GM19397 (cell line): ENCODE data around the gene ERMARD.
A peak's percentile ranks its signal among the peaks of the same experiment; 100 is the strongest.

ENCODE experiments used
- ATAC-seq: cut with Tn5 transposase; IDR thresholded peaks from one replicate; pipeline ENCODE4 v1.9.1; 2021; ENCODE audit warnings: mild to moderate bottlenecking, moderate library complexity; ENCODE audit not compliant: unreplicated experiment

The ERMARD gene

DNA sequence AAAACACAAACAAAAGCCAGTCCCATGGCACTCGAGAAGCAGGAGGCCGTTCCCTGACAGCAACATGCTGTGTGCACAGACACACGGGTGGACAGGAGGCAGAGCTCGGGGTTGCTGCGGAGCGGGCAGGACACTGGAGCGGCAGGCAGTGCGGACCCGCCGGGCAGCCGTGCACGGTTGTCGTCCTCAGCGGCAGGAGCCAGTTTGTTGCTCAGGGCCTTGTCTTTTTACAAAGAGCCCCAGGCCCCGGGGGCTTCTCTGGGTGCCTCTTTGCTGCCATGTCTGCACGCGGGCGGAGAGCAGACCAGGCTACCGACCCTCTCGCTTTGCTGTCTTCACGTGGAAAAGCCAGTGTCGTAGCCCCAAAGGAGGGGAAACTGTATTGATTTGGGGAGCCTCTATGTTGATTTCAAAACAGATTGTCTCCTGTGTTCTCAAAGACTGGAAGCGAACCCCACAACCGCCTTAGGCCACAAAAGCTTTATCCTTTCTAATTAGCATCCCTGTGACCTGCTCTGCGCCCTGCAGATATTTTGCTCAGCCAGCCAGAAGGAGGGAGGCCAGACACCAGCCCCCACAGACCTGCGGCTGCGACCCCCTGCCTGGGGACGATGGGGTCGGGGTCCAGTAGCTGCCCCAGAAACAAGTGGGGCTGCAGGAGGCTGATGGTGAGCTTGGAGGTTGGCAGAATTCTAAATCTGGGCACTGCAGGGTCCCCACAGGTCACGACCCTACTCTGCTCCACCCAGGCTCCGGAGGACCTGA lies 50.2 kb downstream of the ERMARD start:
- ATAC-seq, result no peak

DNA sequence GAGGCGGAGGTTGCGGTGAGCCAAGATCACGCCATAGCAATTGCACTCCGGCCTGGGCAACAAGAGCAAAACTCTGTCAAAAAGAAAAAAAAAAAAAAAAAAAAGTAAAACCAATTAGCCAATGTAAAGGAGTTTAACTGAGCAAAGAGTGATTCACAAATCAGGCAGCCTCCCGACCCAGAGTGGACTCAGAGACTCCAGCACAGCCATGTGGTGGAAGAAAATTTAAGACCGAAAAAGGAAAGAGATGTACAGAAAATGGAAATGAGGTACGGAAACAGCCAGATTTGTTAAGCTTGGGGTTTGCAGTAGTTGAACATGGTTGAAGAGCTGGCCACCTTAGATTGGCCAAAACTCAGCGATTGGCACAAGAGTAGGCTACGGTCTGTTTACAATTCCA lies 51.4 kb downstream of the ERMARD start:
- no peak for ATAC-seq

DNA sequence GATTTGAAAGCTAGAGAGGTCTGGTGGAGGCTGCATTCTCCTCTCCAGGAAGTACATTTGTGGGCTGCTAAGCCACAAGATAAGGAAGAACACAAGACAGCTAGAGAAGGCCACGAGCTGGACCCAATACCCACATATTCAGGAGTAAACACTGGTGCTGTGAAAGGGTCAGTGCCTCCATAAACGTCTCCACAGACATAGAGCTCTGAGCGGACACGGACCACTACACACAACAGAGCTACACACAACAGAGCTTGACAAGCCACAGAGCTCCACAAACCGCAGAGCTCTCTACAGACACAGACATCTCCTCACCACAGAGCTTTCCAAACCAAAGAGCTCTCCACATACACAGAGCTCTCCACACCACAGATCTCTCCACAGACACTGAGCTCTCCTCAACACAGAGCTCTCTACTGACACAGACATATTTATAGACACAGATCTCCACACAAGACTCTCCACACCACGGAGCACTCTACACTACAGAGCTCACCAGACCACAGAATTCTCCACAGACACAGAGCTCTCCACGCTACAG lies 51.9 kb downstream of the ERMARD start:
- ATAC-seq, result peak; percentile 43

DNA sequence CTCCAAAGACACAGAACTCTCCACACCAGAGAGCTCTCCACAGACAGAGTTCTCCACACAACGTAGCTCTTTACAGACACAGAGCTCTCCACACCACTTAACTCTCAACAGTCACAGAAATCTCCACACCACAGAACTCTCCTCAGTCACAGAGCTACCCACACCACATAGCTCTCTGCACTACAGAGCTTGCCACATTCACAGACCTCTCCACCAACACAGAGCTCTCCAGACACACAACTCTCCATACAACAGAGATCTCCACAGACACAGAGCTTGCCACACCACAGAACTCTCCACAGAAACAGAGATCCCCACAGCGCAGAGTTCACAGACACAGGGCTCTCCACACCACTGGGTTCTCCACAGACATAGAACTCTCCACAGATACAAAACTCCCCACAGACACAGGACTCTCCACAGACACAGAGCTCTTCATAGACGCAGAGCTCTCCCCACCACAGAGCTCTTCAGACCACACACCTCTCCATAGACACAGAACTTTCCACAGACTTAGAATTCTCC lies 52.5 kb downstream of the ERMARD start:
- no peak for ATAC-seq

DNA sequence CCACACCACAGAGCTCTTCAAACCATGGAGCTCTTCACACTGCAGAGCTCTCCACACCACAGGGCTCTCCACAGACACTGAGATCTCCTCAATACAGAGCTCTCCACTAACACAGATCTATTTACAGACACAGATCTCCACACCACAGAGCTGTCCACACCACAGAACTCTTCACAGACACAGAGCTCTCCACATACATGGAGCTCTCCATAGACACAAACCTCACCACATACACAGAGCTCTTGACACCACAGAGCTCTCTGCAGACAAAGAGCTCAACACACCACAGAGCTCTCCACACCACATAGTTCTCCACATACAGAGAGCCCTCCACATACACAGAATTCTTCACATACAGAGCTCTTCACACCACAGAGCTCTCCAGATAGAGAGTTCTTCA lies 53.0 kb downstream of the ERMARD start:
- no peak for ATAC-seq

DNA sequence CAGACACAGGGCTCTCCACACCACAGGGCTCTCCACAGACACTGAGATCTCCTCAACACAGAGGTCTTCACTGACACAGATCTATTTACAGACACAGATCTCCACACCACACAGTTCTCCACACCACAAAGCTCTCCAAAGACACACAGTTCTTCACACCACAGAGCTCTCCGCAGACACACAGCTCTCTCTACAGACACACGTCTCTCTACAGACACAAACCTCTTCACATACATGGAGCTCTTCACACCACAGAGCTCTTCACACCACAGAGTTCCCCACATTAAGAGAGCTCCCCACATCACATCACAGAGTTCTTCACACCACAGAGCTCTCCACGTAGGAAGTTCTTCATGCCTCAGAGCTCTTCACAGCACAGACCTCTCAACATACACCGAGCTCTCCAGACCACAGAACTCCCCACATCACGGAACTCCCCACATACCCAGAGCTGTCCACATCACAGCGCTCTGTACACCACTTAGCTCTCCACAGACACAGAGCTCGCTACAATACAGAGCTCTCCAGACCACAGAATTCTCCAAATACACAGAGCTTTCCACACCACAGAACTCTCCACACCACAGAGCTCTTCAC lies 53.9 kb downstream of the ERMARD start:
- no peak for ATAC-seq

DNA sequence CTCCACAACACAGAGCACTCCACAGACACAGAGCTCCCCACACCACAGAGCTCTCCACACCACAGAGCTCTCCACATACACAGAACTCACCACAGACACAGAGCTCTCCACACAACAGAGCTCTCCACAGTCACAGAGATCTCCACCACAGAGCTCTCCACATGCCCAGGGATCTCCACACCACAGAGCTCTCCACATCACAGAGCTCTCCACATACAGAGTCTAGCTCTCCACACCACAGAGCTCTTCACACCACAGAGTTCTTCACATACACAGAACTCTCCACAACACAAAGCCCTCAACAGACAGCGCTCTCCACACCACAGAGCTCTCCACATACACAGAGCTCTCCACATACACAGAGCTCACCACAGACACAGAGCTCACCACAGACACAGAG lies 55.3 kb downstream of the ERMARD start:
- no peak for ATAC-seq

DNA sequence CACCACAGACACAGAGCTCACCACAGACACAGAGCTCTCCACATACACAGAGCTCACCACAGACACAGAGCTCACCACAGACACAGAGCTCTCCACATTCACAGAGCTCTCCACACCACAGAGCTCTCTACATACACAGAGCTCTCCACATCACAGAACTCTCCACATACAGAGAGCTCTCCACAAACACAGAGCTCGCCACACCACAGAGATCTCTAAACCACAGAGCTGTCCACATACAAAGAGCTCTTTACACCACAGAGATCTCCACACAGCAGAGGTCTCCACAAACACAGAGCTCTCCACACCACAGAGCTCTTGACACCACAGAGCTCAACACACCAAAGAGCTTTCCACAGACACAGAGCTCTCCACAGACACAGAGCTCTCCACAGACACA lies 55.8 kb downstream of the ERMARD start:
- ATAC-seq, result no peak

DNA sequence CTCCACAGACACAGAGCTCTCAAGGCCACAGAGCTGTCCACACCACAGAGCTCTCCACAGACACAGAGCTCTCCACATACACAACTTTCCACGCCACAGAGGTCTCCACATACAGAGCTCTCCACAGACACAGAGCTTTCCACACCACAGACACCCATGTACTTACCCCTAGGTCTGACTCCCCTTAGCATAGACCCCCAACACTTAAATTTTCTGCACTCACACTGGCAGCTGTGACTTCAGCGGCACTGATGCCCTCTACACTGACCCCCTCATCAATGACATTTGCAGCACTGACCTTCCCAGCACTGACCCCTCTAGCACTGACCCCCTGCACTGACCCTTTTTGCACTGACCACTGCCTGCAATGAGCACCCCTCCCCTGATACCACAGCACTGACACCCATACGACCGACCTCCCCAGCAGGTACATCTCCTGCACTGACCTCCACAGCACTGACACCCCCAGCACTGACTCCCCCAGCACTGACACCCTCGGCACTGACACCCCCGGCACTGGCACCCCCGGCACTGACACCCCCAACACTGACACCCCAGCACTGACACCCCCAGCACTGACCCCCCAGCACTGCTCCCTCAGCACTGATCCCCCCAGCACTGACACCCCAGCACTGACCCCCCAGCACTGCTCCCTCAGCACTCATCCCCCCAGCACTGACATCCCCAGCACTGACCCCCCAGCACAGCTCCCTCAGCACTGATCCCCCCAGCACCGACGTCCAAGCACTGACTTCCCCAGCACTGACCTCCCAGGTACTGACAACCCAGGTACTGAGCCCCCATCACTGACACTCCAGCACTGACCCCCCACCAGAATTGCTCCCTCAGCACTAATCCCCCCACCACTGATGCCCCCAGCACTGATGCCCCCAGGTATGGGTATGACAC lies 56.5 kb downstream of the ERMARD start:
- no peak for ATAC-seq

DNA sequence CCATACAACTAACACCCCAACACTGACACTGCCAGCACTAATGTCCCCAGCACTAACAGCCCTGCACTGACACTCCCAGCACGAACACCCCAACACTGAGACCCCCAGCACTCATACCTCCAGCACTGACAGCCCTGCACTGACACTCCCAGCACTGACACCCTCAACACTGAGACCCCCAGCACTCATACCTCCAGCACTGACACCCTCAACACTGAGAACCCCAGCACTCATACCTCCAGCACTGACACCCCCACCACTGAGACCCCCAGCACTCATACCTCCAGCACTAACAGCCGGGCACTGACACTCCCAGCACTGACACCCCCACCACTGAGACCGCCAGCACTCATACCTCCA lies 57.2 kb downstream of the ERMARD start:
- ATAC-seq, result no peak

DNA sequence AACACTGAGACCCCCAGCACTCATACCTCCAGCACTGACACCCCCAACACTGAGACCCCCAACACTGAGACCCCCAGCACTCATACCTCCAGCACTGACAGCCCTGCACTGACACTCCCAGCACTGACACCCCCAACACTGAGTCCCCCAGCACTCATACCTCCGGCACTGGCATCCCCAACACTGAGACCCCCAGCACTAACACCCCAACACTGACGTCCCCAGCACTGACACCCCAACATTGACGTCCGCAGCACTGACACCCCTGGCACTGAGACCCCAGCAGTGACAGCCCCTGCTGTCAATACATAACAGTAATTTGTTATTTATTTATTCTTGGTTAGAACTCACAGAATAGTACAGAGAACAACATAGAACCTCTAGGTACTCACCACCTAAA lies 58.0 kb downstream of the ERMARD start:
- ATAC-seq, result no peak

DNA sequence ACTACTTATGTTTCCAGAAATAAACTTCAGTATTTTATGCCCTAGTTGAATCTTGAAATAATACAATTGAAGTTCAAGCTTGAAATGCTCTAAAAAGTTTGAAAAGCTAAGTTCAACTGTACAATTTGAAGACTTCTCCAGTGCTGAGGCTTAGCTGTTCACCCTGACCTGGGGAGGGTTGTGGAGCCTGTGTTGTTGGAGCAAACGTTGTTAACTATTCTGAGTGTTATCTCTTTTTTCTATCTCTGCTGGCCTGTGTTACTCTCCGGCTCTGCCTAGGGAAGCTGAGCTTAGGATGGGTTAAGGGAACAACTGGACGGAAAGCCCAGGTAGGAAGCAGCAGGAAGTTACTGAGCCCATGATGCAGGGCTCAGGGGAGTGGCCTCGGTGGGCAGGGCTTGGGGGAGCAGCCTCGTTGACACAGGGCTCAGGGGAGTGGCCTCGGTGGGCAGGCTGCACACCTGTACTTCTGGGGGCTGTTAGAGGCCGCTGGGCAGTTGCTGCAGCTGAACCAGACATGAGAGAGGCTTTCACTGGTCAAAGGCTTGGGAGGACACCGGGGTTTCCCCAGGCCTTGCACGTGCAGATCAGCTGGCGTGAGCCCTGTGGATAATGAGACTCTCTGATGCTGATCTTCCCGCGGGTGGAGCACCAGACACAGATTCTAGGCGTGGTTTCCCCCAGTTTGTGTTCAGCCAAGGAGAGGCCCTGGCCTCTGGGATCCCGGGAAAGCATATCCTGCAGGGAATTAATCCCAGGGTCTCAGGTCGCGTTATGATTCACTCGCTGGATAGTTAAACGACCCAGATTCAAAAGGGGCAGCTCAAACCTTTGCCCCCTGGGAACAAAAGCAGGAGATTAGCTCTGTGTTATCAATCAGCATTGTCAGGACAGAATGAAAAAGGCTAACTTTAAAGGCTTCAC lies 58.9 kb downstream of the ERMARD start:
- no peak for ATAC-seq

DNA sequence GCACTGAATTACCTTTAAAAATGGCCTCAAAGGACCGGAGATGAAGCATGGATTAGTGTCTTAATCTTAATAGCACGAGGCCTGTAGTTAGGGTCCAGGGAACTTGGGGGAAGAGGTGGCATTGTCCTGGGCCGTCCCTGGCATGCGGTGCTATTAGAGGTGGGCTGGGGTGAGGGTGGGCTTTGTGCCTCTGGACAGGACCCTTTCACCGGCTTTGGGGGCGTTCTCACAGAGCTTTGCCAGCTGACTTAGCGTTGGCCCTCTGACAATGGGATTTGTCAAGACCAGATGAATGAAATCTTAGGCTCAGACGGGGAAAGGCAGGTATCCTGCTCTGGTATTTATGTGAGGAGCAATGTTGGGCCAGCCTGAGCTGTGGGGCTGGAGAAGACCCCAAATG lies 59.6 kb downstream of the ERMARD start:
- no peak for ATAC-seq

DNA sequence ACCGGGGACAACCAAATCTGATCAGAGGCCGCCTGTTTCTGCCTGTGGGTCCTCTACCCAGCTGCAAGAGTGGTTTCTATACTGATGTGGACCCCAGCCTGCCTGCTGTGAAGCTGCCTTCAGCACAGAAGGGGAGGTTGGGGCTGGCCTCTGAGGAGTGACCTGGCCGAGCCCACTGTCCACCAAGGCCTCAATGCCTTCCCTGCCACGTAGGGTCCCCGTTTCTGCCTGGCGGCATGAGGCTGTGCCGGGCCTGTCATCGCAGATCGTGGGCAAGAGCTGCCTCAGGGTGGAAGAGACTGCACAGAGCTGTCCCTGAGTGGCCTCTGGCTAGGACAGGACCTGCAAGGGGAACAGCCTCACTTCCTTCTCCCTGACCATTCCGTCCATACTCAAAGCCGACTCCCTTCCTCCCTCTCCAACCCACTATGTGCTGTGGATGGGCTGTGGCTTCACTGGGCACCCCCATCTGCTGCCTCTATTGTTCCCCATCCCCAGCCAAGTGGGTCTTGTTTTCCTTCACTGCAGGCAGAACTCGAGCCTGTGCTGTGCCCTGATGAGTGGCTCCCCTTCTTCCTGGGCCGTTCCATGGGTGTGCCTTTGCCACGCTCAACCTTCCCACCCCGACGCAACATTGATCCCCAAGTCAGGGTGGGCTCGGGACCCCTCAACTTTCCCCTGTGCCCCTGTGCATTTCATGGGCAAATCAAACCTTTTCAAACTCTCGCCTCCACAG lies 60.3 kb downstream of the ERMARD start:
- ATAC-seq, result no peak

DNA sequence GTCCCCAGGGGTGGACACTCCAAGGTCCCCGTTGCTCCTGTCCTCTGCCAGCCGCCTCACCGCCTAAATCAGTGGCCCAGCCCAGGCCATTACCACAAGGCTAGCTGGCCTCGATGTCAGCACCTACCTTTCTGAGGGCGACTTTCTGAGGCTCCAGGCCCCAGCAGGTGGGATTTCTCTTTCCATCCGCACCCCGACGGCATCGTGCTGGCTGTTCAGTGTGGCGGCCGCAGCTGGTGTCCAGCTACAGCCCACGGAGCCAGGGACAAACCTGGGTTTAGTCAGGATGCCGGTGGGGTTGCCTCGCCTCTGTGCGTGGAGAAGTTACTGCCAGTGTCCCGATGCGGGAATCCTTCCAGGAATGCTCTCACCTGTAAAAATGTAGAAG lies 60.8 kb downstream of the ERMARD start:
- ATAC-seq, result no peak

DNA sequence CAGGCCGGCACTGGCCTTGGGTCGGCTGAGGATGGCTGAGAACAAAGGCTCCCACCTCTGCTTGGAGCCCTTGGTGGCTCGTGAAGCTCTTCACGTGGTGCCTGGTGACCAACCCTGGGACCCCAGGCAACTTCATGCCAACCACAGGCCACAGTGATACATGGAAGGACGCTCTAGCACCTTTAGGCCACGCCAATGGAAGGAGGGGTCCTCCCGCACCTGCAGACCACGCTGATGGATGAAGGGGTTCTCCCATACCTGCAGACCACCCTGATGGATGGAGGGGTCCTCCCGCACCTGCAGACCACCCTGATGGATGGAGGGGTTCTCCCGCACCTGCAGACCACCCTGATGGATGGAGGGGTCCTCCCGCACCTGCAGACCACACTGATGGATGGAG lies 62.5 kb downstream of the ERMARD start:
- ATAC-seq, result no peak

DNA sequence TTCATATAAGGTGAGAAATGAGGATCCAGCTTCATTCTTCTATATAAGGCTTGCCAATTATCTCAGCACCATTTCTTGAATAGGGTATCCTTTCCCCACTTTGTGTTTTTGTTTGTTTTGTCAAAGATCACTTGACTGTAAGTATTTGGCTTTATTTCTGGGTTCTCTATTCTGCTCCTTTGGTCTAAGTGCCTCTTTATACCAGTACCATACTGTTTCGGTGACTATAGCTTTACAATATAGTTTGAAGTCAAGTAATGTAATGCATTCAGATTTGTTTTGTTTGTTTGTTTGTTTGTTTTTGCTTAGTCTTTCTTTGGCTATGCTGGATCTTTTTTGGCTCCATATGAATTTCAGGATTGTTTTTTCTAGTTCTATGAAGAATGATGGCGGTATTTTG lies 64.6 kb downstream of the ERMARD start:
- ATAC-seq, result no peak

DNA sequence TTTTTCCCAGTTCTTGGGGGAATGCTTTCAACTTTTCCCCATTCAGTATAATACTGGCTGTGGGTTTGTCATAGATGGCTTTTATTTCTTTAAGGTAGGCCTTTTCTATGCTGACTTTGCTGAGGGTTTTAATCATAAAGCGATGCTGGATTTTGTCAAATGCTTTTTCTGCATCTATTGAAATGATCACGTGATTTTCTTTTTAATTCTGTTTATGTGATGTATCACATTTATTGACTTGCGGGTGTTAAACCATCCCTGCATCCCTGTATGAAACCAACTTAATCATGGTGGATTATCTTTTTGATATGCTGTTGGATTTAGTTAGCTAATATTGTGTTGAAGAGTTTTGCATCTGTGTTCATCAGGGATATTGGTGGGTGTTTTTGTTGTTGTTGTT lies 65.6 kb downstream of the ERMARD start:
- ATAC-seq, result no peak

DNA sequence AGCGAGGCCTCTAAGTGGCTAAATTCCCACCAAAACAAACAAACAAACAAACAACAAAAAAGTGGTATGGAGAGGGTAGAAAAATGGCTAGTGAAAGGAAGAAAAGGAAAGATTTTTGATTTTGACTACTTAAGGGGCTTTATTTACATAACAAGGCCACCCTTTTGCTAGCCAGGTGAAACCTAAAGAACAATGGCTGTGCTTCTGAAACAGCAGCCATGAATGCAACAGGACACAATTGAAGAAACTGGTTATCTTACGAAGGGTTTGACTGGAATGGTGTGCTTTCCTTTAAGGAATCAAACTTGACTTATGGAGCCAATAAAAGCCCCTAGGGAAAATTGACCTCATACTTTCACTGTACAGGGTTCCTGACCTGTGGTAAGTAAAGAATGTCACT lies 68.9 kb downstream of the ERMARD start:
- no peak for ATAC-seq

DNA sequence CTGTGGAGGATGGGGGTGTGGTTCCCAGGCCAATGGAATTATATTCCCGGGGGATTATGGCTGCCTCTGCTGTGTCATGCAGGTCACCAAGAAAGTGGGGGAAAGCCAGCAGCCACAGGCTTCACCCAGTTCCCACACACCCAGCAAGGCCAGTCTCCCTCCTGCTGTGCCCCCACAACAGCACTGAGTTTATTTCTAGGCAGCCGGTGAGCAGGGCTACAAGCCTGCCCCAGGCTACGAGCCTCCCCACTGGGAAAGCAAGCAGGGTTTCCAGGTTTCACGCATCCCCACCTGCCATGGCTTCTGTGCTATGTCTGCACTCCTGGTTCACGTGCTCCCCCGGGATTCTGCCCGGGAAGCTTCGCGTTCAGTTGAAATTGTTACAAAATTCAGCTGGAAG lies 72.6 kb downstream of the ERMARD start:
- no peak for ATAC-seq
